ENCODE results near the gene FBN2. TPM values are rescaled to one million over a fixed set of nuclear protein-coding genes. Genes with fewer than 3 reads are reported as not detected.

The FBN2 gene
- total RNA-seq, 1 experiment from 2014 or later, result 0.42 TPM

- no peak for TF ChIP-seq REST (IDR thresholded peaks at IDR 0.05; ENCODE audit: low read depth)
- TF ChIP-seq ZNF274 (IDR thresholded peaks at IDR 0.05; ENCODE audit: low read depth, low read length), result no peak
- no peak for TF ChIP-seq ZBTB33 (IDR thresholded peaks at IDR 0.05; ENCODE audit: extremely low read depth, insufficient replicate concordance, low read length)
These were observed 325.7 kb downstream of the FBN2 start (continued) for GRCh38 chr5:128212191-128212806.

- Histone ChIP-seq H3K79me2 (ENCODE audit: insufficient read depth, low read length) (no peaks in the 10 kb centered on the region), H3K27ac (ENCODE audit: low read depth, low read length) (no peak overlapping the region), H3K4me2 (ENCODE audit: low read length) (no peak overlapping the region), H3K9me3 (ENCODE audit: control insufficient read depth in 1 of 2, insufficient read depth in 1 of 2, low read depth in 1 of 2, low read length in 2 of 2) (no peaks in the 10 kb centered on the region), H3K9me2 (ENCODE audit: insufficient read depth) (no peaks in the 10 kb centered on the region), H3K4me1 (ENCODE audit: control insufficient read depth in 1 of 2, insufficient read depth in 2 of 2, low read length in 2 of 2) (no peaks in the 10 kb centered on the region), H3K9ac (ENCODE audit: low read length) (no peak overlapping the region), H2AFZ (ENCODE audit: low read depth, low read length, poor library complexity, severe bottlenecking) (no peak overlapping the region), H4K20me1 (ENCODE audit: insufficient read depth) (no peaks in the 10 kb centered on the region), H3K36me3 (ENCODE audit: control insufficient read depth in 1 of 2, insufficient read depth in 2 of 2, low read length in 2 of 2) (no peaks in the 10 kb centered on the region), H3K4me3 (replicated peaks in 1 of 2; ENCODE audit: low read depth in 1 of 2, low read length in 2 of 2) (no peak overlapping the region), H3K27me3 (ENCODE audit: insufficient read depth, low read length) (no peaks in the 10 kb centered on the region)
- CTCF ChIA-PET, result interaction anchor here (0.7 to 1.0 kb wide), 2 partner anchors 330 to 451 kb away, joined by 3 read pairs; no protein-coding TSS in a partner anchor
- RAD21 ChIA-PET (ENCODE audit: low non-redundant PET in 1 of 2, low total read pairs in 2 of 2, uncharacterized antibody in 2 of 2, unreplicated experiment in 2 of 2), result interaction anchor here in 1 of 2 experiments (0.7 kb wide), 1 partner anchor 435 kb away, joined by 3 read pairs; no protein-coding TSS in a partner anchor
- no TSS peak for BruUV-seq (replicated peaks)
- POLR2A ChIA-PET, result no interaction called here
- intact Hi-C loops (cut with micrococcal nuclease), result no loop called here
- DNase-seq (ENCODE audit: low read depth, low spot score), result no peak
- ATAC-seq, result no peak
- no peak for TF ChIP-seq EZH2 (IDR thresholded peaks at IDR 0.05)
- TF ChIP-seq CEBPB (IDR thresholded peaks at IDR 0.05; ENCODE audit: low read depth), result no peak
- TF ChIP-seq ZFX (IDR thresholded peaks at IDR 0.05), result no peak
- TF ChIP-seq ZNF274 (IDR thresholded peaks at IDR 0.05; ENCODE audit: low read depth, low read length), result no peak
- no peak for TF ChIP-seq ELF1 (IDR thresholded peaks at IDR 0.05; ENCODE audit: borderline replicate concordance, low read depth)
- TF ChIP-seq CTCF (IDR thresholded peaks at IDR 0.05 in 2 of 3, conservative IDR thresholded peaks at IDR 0.05 in 1 of 3; ENCODE audit: borderline replicate concordance in 1 of 3, insufficient read depth in 1 of 3, low read depth in 2 of 3, low read length in 2 of 3), result no peak
- no peak for TF ChIP-seq POLR2A (IDR thresholded peaks at IDR 0.05; ENCODE audit: borderline replicate concordance, extremely low read depth, insufficient read depth, insufficient read length)
- TF ChIP-seq, protein P1, sequence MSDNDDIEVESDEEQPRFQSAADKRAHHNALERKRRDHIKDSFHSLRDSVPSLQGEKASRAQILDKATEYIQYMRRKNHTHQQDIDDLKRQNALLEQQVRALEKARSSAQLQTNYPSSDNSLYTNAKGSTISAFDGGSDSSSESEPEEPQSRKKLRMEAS (IDR thresholded peaks at IDR 0.05), result no peak
- TF ChIP-seq RAD21 (IDR thresholded peaks at IDR 0.05; ENCODE audit: low read depth), result no peak
- no peak for TF ChIP-seq CBX3 (IDR thresholded peaks at IDR 0.05; ENCODE audit: low read depth)
- no peak for TF ChIP-seq SRF (IDR thresholded peaks at IDR 0.05; ENCODE audit: low read depth)
- no peak for TF ChIP-seq YY1 (IDR thresholded peaks at IDR 0.05; ENCODE audit: extremely low read depth, insufficient replicate concordance, low read depth, low read length)
- TF ChIP-seq ZBTB33 (IDR thresholded peaks at IDR 0.05; ENCODE audit: extremely low read depth, insufficient replicate concordance, low read length), result no peak
These were observed 329.6 kb downstream of the FBN2 start for GRCh38 chr5:128208436-128208835.
